NT2/D1 (cell line): ENCODE measurements around the gene COMMD9.

Experiments used
- YY1 ChIP-seq: IDR thresholded peaks from 2 replicates; pipeline ENCODE4 v1.6.1; 2011; ENCODE audit not compliant: insufficient read length, insufficient read depth
- ZNF274 ChIP-seq: IDR thresholded peaks from 2 replicates; pipeline ENCODE4 v1.6.1; 2011; ENCODE audit warnings: mild to moderate bottlenecking, low read depth, low read length

GRCh38 chr11:36264011-36264972 is 24.9 kb downstream of the COMMD9 start:
- no peak for TF ChIP-seq ZNF274
- no peak for TF ChIP-seq YY1
